ENCODE results near the gene WDR64. TPM values are rescaled to one million over a fixed set of nuclear protein-coding genes. Genes with fewer than 3 reads are reported as not detected.
A peak's percentile ranks its signal among the peaks of the same experiment; 100 is the strongest.

The WDR64 gene
- total RNA-seq, 1 experiment from 2014 or later = not detected

GRCh38 chr1:241839369-241839979, 187.4 kb downstream of the WDR64 start:
- TF ChIP-seq CTCF (IDR thresholded peaks at IDR 0.05; ENCODE audit: unreplicated experiment) = no peak
- Mint-ChIP-seq H3K4me3 (ENCODE audit: unreplicated experiment) (no peak overlapping the region), H3K4me1 (ENCODE audit: insufficient read depth, unreplicated experiment) (peaks cover 22% of the 10 kb centered on the region), H3K9me3 (ENCODE audit: unreplicated experiment) (no peaks in the 10 kb centered on the region), H3K27ac (ENCODE audit: low read depth, unreplicated experiment) (no peak overlapping the region), H3K27me3 (ENCODE audit: insufficient read depth, unreplicated experiment) (no peaks in the 10 kb centered on the region), H3K36me3 (ENCODE audit: insufficient read depth, unreplicated experiment) (no peaks in the 10 kb centered on the region)
- DNase-seq (ENCODE audit: unreplicated experiment) = peak; percentile 31
- ChIA-PET POLR2A (interaction anchor here (0.8 to 2.4 kb wide), 7 partner anchors 8 to 321 kb away, joined by 3 to 22 read pairs (median 6); partner anchors contain the start of genes EXO1 and FH), CTCF (interaction anchor here (0.6 to 9.9 kb wide), 9 partner anchors 8 to 309 kb away, joined by 3 to 110 read pairs (median 5); partner anchors contain the start of gene EXO1)
- BruUV-seq (replicated peaks) = no TSS peak
- intact Hi-C loops (cut with micrococcal nuclease) = loop anchor here (10.0 kb wide), 1 partner anchor 955 kb away; no protein-coding TSS in a partner anchor

- H3K36me3 Mint-ChIP-seq (ENCODE audit: insufficient read depth, unreplicated experiment) = no peaks in the 10 kb centered on the region
- peaks cover 22% of the 10 kb centered on the region for H3K4me1 Mint-ChIP-seq (ENCODE audit: insufficient read depth, unreplicated experiment)
- H3K27me3 Mint-ChIP-seq (ENCODE audit: insufficient read depth, unreplicated experiment) = no peaks in the 10 kb centered on the region
- no peak overlapping the region for H3K27ac Mint-ChIP-seq (ENCODE audit: low read depth, unreplicated experiment)
- POLR2A ChIA-PET = interaction anchor here (1.1 kb wide), 1 partner anchor 320 kb away, joined by 3 read pairs; the partner anchor contains the start of gene FH
- BruUV-seq (replicated peaks) = no TSS peak
- H3K4me3 Mint-ChIP-seq (ENCODE audit: unreplicated experiment) = no peak overlapping the region
- no peaks in the 10 kb centered on the region for H3K9me3 Mint-ChIP-seq (ENCODE audit: unreplicated experiment)
- DNase-seq (ENCODE audit: unreplicated experiment) = no peak
- intact Hi-C loops (cut with micrococcal nuclease) = no loop called here
- no peak for TF ChIP-seq CTCF (IDR thresholded peaks at IDR 0.05; ENCODE audit: unreplicated experiment)
- CTCF ChIA-PET = interaction anchor here (2.2 to 9.9 kb wide), 3 partner anchors 7 to 310 kb away, joined by 5 to 110 read pairs (median 18); partner anchors contain the start of gene EXO1
Measured at GRCh38 chr1:241840164-241840563, 188.1 kb downstream of the WDR64 start.

- Mint-ChIP-seq H3K36me3 (ENCODE audit: insufficient read depth, unreplicated experiment) (no peaks in the 10 kb centered on the region), H3K9me3 (ENCODE audit: unreplicated experiment) (no peaks in the 10 kb centered on the region), H3K4me3 (ENCODE audit: unreplicated experiment) (no peak overlapping the region), H3K27me3 (ENCODE audit: insufficient read depth, unreplicated experiment) (no peaks in the 10 kb centered on the region), H3K4me1 (ENCODE audit: insufficient read depth, unreplicated experiment) (peaks cover 22% of the 10 kb centered on the region), H3K27ac (ENCODE audit: low read depth, unreplicated experiment) (no peak overlapping the region)
- no peak for DNase-seq (ENCODE audit: unreplicated experiment)
- CTCF ChIA-PET = interaction anchor here (0.6 to 9.9 kb wide), 13 partner anchors 9 to 320 kb away, joined by 3 to 110 read pairs (median 5); no protein-coding TSS in a partner anchor
- intact Hi-C loops (cut with micrococcal nuclease) = no loop called here
- POLR2A ChIA-PET = interaction anchor here (0.6 to 5.0 kb wide), 12 partner anchors 11 to 1234 kb away, joined by 3 to 27 read pairs (median 3); no protein-coding TSS in a partner anchor
- TF ChIP-seq CTCF (IDR thresholded peaks at IDR 0.05; ENCODE audit: unreplicated experiment) = no peak
- no TSS peak for BruUV-seq (replicated peaks)
Measured at GRCh38 chr1:241841691-241842090, 189.6 kb downstream of the WDR64 start.

- no peaks in the 10 kb centered on the region for H3K27me3 Mint-ChIP-seq (ENCODE audit: insufficient read depth, unreplicated experiment)
- CTCF ChIA-PET = interaction anchor here (0.6 to 9.9 kb wide), 14 partner anchors 8 to 312 kb away, joined by 3 to 110 read pairs (median 4); no protein-coding TSS in a partner anchor
- no peaks in the 10 kb centered on the region for H3K9me3 Mint-ChIP-seq (ENCODE audit: unreplicated experiment)
- POLR2A ChIA-PET = interaction anchor here (0.6 to 5.0 kb wide), 18 partner anchors 9 to 1233 kb away, joined by 3 to 27 read pairs (median 3); partner anchors contain the start of gene FH
- intact Hi-C loops (cut with micrococcal nuclease) = no loop called here
- H3K27ac Mint-ChIP-seq (ENCODE audit: low read depth, unreplicated experiment) = no peak overlapping the region
- no peaks in the 10 kb centered on the region for H3K36me3 Mint-ChIP-seq (ENCODE audit: insufficient read depth, unreplicated experiment)
- no peak overlapping the region for H3K4me3 Mint-ChIP-seq (ENCODE audit: unreplicated experiment)
- no peak for TF ChIP-seq CTCF (IDR thresholded peaks at IDR 0.05; ENCODE audit: unreplicated experiment)
- H3K4me1 Mint-ChIP-seq (ENCODE audit: insufficient read depth, unreplicated experiment) = peaks cover 16% of the 10 kb centered on the region
- DNase-seq (ENCODE audit: unreplicated experiment) = no peak
- no TSS peak for BruUV-seq (replicated peaks)
Measured at GRCh38 chr1:241842565-241842964, 190.5 kb downstream of the WDR64 start.
